Esophagus (tissue), 2 donors: Measurements from ENCODE around the gene GALNT12. TPM values are rescaled to one million over a fixed set of nuclear protein-coding genes. Genes with fewer than 3 reads are reported as not detected.

ENCODE experiments used
- H3K27ac ChIP-seq, 2 donors: one replicate each; pipeline ENCODE4 v1.5.1; 2013; ENCODE audit warnings: low read depth in 2 of 2, mild to moderate bottlenecking in 2 of 2, inconsistent platforms in 1 of 2, low read length in 1 of 2, moderate library complexity in 1 of 2
- H3K27me3 ChIP-seq, 2 donors: one replicate each; pipeline ENCODE4 v1.6.1; 2013; ENCODE audit warnings: low read length in 2 of 2, control low read depth in 1 of 2, mild to moderate bottlenecking in 1 of 2; ENCODE audit not compliant: insufficient read depth in 2 of 2, control insufficient read depth in 1 of 2
- H3K36me3 ChIP-seq, 2 donors: one replicate each; pipeline ENCODE4 v1.6.1; 2013; ENCODE audit warnings: low read length in 1 of 2; ENCODE audit not compliant: control insufficient read depth in 2 of 2, insufficient read depth in 2 of 2
- H3K4me1 ChIP-seq, 2 donors: one replicate each; pipeline ENCODE4 v1.6.1; 2013; ENCODE audit warnings: low read length in 1 of 2; ENCODE audit not compliant: control insufficient read depth in 2 of 2, insufficient read depth in 2 of 2
- H3K4me3 ChIP-seq, 2 donors: one replicate each; pipeline ENCODE4 v1.5.1; 2013; ENCODE audit warnings: low read length in 2 of 2, mild to moderate bottlenecking in 2 of 2, low read depth in 1 of 2, moderate library complexity in 1 of 2
- H3K9me3 ChIP-seq, 2 donors: one replicate each; pipeline ENCODE4 v1.6.1; 2013; ENCODE audit warnings: mild to moderate bottlenecking in 2 of 2, low read depth in 1 of 2, low read length in 1 of 2, moderate library complexity in 1 of 2; ENCODE audit not compliant: control insufficient read depth in 2 of 2, insufficient read depth in 1 of 2
- WGBS, 2 donors: extraction: QIAGEN DNeasy Blood & Tissue Kit; methylation state at CpG; one replicate each; pipeline ENCODE4 v1.1.7; 2013; 5-methylcytosine and 5-hydroxymethylcytosine counted together
- polyA plus RNA-seq, 2 donors: library from polyadenylated mRNA; stranded (reverse); fragments of 200-250 nt; gene quantifications; one replicate each; pipeline ENCODE4 v1.2.3, GENCODE V29; 2013
- donor health status: healthy with polysubstance abuse.
- donor health status: Bipolar disorder and iron deficiency.

GALNT12 gene
- polyA plus RNA-seq, 2 donors = 19.6 to 20.7 TPM

DNA sequence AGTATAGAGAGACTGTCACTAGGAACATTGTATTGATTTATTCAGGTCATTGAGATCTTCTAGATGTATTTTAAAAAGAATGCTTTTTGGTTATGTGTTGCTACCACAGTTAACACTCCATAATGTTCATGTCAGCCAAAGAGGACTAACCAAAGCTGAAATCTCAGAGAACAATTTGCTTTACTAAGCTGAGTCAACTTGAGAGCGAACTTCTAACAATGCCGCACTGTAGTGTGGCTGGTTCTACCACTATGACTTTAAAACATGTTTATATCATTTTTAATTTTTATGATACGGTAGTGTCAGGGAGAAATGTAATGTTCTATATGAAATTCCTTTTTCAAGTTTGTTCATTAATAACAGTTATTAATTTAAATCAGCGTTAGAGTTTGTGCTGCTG, 42.1 kb downstream of the GALNT12 start:
- Histone ChIP-seq H3K9me3 (no peaks in the 10 kb centered on the region), H3K27ac (no peak overlapping the region), H3K36me3 (peaks cover 5 to 8% of the 10 kb centered on the region in 2 donors), H3K4me1 (no peaks in the 10 kb centered on the region), H3K4me3 (no peak overlapping the region), H3K27me3 (no peaks in the 10 kb centered on the region)
- 84 to 87% methylated on average over 4 of the region's 4 CpGs for WGBS, 2 donors

DNA sequence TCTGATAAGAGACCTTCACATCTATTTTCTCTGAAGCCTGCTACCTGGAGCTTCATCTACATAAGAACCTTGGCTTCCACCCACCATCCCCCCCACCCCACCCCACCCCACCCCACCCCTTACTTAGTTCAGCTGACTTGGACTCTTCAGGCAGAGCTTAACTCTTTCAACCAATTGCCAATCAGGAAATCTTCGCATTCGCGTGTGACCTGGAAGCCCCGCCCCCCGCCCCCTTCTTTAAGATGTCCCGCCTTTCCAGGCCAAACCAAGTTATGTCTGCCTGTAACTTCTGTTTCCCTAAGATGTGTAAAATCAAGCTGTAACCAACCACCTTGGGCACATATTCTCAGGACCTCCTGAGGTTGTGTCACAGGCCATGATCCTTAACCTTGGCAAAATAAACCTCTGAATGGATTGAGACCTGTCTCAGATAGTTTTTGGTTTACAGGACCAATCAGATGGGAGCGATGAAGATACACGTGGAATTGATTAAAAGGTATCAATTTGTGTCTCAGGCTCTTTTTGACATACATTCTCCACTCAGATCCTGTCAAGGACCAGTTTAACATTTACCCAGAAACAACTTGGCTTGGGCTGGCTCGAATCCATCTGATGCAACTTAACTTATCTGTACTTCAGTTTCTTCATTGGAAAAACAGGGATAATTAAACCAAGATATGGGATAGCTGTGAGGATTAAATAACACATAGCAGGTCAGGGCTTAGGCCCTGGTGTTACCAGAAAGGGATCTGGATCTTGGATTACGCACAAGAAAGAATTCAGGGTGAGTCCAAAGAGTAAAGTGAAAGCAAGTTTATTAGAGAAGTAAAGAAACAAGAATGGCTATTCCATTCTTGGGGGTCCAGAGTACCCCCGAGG, 43.6 kb downstream of the GALNT12 start:
- Histone ChIP-seq H3K27me3 (no peaks in the 10 kb centered on the region), H3K4me1 (no peaks in the 10 kb centered on the region)
- 88 to 92% methylated on average over 11 of the region's 11 CpGs for WGBS, 2 donors

GRCh38 chr9:98851730-98852459, 44.4 kb downstream of the GALNT12 start:
- Histone ChIP-seq H3K4me3 (no peak overlapping the region), H3K9me3 (no peaks in the 10 kb centered on the region), H3K27me3 (no peaks in the 10 kb centered on the region), H3K27ac (no peak overlapping the region), H3K4me1 (no peaks in the 10 kb centered on the region), H3K36me3 (no peaks in the 10 kb centered on the region)
- WGBS, 2 donors = 76 to 85% methylated on average over 6 of the region's 6 CpGs

More for the DNA sequence above, 43.6 kb downstream of the GALNT12 start:
- Histone ChIP-seq H3K27ac (no peak overlapping the region), H3K36me3 (peaks cover under 1% of the 10 kb centered on the region in 2 donors), H3K9me3 (no peaks in the 10 kb centered on the region), H3K4me3 (no peak overlapping the region)

DNA sequence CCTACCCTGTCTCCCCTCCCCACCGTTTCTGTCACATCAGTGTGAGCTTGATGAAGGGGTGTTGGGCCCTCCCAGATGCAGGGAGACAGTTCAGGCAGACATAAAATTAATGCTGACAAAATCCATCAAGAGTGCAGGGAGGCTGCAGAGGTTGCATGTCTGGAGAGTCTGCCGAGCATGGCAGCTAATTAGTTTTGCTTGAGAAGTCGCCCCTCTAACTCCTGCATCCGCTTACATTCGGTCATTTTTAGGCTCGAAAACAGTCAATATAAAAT, 44.9 kb downstream of the GALNT12 start:
- Histone ChIP-seq H3K36me3 (no peaks in the 10 kb centered on the region), H3K27ac (no peak overlapping the region), H3K9me3 (no peaks in the 10 kb centered on the region), H3K4me3 (no peak overlapping the region), H3K4me1 (no peaks in the 10 kb centered on the region), H3K27me3 (no peaks in the 10 kb centered on the region)
- 76% methylated on average over 6 of the region's 6 CpGs for WGBS, 2 donors

DNA sequence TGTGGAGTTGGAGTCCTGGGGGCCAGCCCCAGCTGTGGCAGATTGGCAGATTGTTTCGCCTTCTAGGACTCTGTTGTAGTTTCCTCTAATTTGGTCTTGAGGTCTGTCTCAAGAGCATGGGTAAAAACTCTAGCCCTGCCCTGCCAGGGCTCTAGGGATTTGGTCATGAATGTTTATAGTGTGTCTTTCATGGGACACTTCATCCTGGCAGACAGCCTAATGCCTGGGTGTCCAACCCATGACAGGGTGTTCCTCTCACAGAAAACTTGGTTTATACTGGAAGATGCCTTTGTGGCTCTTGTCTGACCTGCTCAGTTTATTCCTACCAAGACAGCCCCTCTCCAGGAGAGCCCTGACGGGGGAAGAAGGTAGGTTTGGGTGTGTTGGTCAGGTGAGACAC, 45.5 kb downstream of the GALNT12 start:
- Histone ChIP-seq H3K27ac (no peak overlapping the region), H3K9me3 (no peaks in the 10 kb centered on the region), H3K27me3 (no peaks in the 10 kb centered on the region), H3K36me3 (no peaks in the 10 kb centered on the region), H3K4me1 (no peaks in the 10 kb centered on the region), H3K4me3 (no peak overlapping the region)
- 90 to 91% methylated on average over 2 of the region's 2 CpGs for WGBS, 2 donors

- H3K27ac ChIP-seq = no peak overlapping the region
- 86 to 91% methylated on average over 2 of the region's 2 CpGs for WGBS, 2 donors
These were observed 46.8 kb downstream of the GALNT12 start for GRCh38 chr9:98854266-98854665.

GRCh38 chr9:98855592-98855991, 48.1 kb downstream of the GALNT12 start:
- H3K27ac ChIP-seq = no peak overlapping the region
- no peaks in the 10 kb centered on the region for H3K4me1 ChIP-seq
- H3K27me3 ChIP-seq = no peaks in the 10 kb centered on the region
- WGBS, 2 donors = 97 to 98% methylated on average over 1 of the region's 1 CpG
- H3K4me3 ChIP-seq = no peak overlapping the region
- no peaks in the 10 kb centered on the region for H3K9me3 ChIP-seq
- no peaks in the 10 kb centered on the region for H3K36me3 ChIP-seq

More at GRCh38 chr9:98854266-98854665, 46.8 kb downstream of the GALNT12 start:
- H3K27me3 ChIP-seq = no peaks in the 10 kb centered on the region
- no peak overlapping the region for H3K4me3 ChIP-seq
- no peaks in the 10 kb centered on the region for H3K4me1 ChIP-seq
- no peaks in the 10 kb centered on the region for H3K9me3 ChIP-seq
- no peaks in the 10 kb centered on the region for H3K36me3 ChIP-seq

DNA sequence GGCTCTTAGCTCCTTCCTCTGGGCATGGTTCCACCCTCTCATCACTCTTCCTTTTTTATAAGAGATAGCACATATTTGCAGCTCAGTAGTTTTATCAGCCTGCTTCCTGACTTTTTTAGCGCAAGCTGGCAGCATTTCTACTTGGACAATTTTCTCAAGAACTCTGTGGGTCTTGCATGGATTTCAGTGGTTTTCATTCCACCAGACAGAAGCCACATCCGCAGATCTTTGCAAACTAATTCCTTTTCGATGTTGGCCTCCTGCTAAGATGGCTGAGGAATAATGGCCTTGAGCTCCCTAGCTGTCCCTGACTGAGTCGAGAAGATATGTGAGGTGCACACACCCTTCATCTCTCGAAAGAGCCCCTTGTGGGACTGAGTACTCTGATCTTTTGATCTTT, 49.5 kb downstream of the GALNT12 start:
- Histone ChIP-seq H3K4me3 (no peak overlapping the region), H3K9me3 (no peaks in the 10 kb centered on the region), H3K4me1 (no peaks in the 10 kb centered on the region), H3K27me3 (no peaks in the 10 kb centered on the region), H3K27ac (no peak overlapping the region), H3K36me3 (no peaks in the 10 kb centered on the region)
- WGBS, 2 donors = 74 to 89% methylated on average over 5 of the region's 5 CpGs

GRCh38 chr9:98859941-98860340, 52.5 kb downstream of the GALNT12 start:
- H3K36me3 ChIP-seq = no peaks in the 10 kb centered on the region
- H3K4me1 ChIP-seq = no peaks in the 10 kb centered on the region
- H3K27ac ChIP-seq = no peak overlapping the region
- no peaks in the 10 kb centered on the region for H3K9me3 ChIP-seq
- WGBS, 2 donors = 70 to 83% methylated on average over 5 of the region's 5 CpGs
- no peak overlapping the region for H3K4me3 ChIP-seq
- no peaks in the 10 kb centered on the region for H3K27me3 ChIP-seq
